Activated CD8-positive, alpha-beta T cell treated with anti-CD3 and anti-CD28 coated beads for 36 hours (primary cell): ENCODE results near the gene DSN1. TPM values are rescaled to one million over a fixed set of nuclear protein-coding genes. Genes with fewer than 3 reads are reported as not detected.

ENCODE experiments used
- ATAC-seq: fragments of 200-7000 bp; cut with Tn5 transposase; one replicate; pipeline ENCODE4 v1.10.0; 2021; ENCODE audit warnings: mild to moderate bottlenecking, moderate library complexity
- CTCF ChIA-PET: fragments of 350-600 bp; sonication (Branson Sonifier 250); formaldehyde crosslinking; loops from one replicate; lab custom pipeline; 2021; ENCODE audit warnings: antibody characterized with exemption; lab: Charles Lee
- POLR2A ChIA-PET: fragments of 350-600 bp; sonication (Branson Sonifier 250); formaldehyde crosslinking; loops from one replicate; lab custom pipeline; 2021; ENCODE audit warnings: antibody characterized with exemption; lab: Charles Lee
- DNase-seq: peaks from one replicate; pipeline ENCODE4 v3.0.0-alpha.2; 2020
- H3K27ac Mint-ChIP-seq: one replicate; pipeline ENCODE4 v1.8.0; 2021; ENCODE audit warnings: mild to moderate bottlenecking, mixed read lengths
- H3K27me3 Mint-ChIP-seq: one replicate; pipeline ENCODE4 v1.8.0; 2021; ENCODE audit warnings: mixed read lengths
- H3K36me3 Mint-ChIP-seq: one replicate; pipeline ENCODE4 v1.8.0; 2021; ENCODE audit warnings: low read depth, mixed read lengths
- H3K4me1 Mint-ChIP-seq: one replicate; pipeline ENCODE4 v1.8.0; 2021; ENCODE audit warnings: low read depth, mixed read lengths
- H3K4me3 Mint-ChIP-seq: one replicate; pipeline ENCODE4 v1.8.0; 2021; ENCODE audit warnings: mild to moderate bottlenecking, moderate library complexity, mixed read lengths
- H3K9me3 Mint-ChIP-seq: one replicate; pipeline ENCODE4 v1.8.0; 2021; ENCODE audit warnings: mixed read lengths
- intact Hi-C: fragments of 100-400 bp; cut with micrococcal nuclease; formaldehyde crosslinking; loops from one replicate; pipeline ENCODE4 v1.10.0; 2022
- total RNA-seq, 2 experiments: library from RNA; stranded (reverse); gene quantifications; one replicate each; pipeline ENCODE4 v1.2.3, GENCODE V29; 2021
- TF ChIP-seq, protein P1 (sequence below): fragments of 200-600 bp; IDR thresholded peaks from one replicate; pipeline ENCODE4 v1.8.0; 2022; ENCODE audit warnings: antibody characterized with exemption, mild to moderate bottlenecking

DSN1 gene
- total RNA-seq, 2 experiments from 2014 or later: 21.6 to 23.9 TPM

DNA sequence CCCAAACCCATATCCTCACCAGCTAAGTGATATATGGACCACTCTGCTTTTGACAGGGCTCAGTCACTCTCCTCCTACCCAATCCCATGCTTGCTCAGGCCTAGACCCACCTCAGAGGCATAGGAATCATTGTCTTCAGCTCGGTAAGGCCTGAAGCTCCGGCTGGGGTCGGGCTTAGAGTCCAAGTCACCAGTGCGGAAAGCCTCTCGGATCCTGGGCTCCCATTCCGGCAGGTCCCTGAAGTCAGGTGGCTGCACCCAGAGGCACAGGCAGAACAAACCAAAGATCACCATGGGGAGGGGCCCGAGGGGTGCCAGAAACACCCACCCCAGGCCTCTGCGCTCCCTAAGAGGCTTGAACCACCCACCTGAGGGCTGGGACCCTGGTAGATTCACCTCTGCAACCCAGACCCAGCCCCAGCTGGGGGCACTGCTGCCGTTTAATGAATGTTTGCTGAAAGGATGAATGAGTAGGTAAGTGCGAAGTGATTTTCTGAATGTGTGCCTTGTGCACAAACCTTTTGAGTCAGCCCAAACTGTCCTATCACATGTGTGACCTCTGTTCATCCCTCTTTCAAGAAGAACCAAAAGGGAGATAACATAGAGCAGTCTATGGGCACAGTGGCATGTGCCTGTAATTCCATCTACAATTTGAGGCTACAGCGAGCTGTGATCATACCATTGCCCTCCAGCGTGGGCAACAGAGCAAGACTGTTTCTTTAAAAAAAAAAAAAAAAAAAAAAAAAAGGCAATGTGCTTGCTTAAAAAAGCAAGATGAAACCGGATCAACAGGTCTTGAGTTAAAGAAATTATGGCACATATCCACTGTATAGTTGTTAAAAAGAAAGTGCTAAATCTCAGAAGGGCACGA, 39.3 kb upstream of the DSN1 start:
- no peaks in the 10 kb centered on the region for H3K9me3 Mint-ChIP-seq
- H3K4me1 Mint-ChIP-seq: no peaks in the 10 kb centered on the region
- H3K27ac Mint-ChIP-seq: no peak overlapping the region
- TF ChIP-seq, protein P1, sequence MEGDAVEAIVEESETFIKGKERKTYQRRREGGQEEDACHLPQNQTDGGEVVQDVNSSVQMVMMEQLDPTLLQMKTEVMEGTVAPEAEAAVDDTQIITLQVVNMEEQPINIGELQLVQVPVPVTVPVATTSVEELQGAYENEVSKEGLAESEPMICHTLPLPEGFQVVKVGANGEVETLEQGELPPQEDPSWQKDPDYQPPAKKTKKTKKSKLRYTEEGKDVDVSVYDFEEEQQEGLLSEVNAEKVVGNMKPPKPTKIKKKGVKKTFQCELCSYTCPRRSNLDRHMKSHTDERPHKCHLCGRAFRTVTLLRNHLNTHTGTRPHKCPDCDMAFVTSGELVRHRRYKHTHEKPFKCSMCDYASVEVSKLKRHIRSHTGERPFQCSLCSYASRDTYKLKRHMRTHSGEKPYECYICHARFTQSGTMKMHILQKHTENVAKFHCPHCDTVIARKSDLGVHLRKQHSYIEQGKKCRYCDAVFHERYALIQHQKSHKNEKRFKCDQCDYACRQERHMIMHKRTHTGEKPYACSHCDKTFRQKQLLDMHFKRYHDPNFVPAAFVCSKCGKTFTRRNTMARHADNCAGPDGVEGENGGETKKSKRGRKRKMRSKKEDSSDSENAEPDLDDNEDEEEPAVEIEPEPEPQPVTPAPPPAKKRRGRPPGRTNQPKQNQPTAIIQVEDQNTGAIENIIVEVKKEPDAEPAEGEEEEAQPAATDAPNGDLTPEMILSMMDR: no peak
- H3K36me3 Mint-ChIP-seq: peaks cover 3% of the 10 kb centered on the region
- no peak for DNase-seq
- ATAC-seq: no peak
- intact Hi-C loops: no loop called here
- H3K4me3 Mint-ChIP-seq: no peak overlapping the region
- H3K27me3 Mint-ChIP-seq: no peaks in the 10 kb centered on the region
- POLR2A ChIA-PET: no interaction called here
- CTCF ChIA-PET: no interaction called here

DNA sequence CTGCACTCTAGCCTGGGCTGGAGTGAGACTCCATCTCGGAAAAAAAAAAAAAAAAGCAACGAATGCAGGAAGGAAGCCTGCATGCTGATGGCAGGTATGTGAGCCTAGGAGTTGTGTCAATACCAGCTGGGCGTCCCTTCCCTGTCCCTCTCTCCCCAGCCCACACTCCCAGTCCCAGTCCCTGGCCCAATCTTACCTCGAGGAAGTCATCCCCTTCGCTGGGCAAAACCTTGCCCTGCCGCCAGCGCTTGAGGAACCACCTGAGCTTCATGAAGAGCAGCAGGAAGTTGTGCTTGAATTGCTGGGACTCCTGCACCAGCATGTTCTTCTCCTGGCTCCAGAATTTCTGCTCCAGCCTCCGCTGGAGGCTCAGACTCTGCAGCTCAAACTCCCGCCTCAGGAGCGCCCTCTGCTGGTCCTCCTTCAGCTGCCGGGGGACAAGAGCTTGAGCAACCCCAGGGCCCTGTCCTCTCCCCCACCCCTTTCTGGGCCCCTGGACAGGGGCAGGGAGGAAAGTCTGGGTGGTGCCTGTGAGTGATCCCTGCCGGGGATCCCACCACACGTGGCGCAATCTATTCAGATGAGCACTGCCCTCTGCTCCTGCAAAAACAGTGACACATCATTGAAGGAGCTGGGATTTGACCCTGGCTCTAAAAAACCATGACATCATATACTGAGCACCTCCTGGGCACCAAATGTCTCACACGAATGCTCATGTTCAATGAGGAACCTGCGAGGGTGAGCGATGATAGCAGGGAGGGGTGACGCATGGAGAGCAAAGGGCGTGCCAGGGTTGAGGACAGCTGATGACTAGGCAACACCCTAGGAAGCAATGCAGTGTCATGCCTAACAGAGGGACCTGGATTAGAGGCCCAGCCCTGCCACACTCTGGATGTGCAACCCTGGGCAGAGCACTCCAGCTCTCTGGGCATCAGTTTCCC, 35.0 kb upstream of the DSN1 start:
- Mint-ChIP-seq H3K4me1 (no peaks in the 10 kb centered on the region), H3K27ac (no peak overlapping the region), H3K36me3 (peaks cover 3% of the 10 kb centered on the region), H3K27me3 (no peaks in the 10 kb centered on the region), H3K9me3 (no peaks in the 10 kb centered on the region), H3K4me3 (no peak overlapping the region)
- TF ChIP-seq, protein P1: peak; percentile 97
- CTCF ChIA-PET: interaction anchor here (0.6 to 3.4 kb wide), 67 partner anchors 9 to 571 kb away, joined by 3 to 28 read pairs (median 4); partner anchors contain the start of genes DSN1, NDRG3, RAB5IF and SLA2
- intact Hi-C loops: no loop called here
- peak; percentile 88 for DNase-seq
- POLR2A ChIA-PET: no interaction called here
- ATAC-seq: peak; percentile 77

DNA sequence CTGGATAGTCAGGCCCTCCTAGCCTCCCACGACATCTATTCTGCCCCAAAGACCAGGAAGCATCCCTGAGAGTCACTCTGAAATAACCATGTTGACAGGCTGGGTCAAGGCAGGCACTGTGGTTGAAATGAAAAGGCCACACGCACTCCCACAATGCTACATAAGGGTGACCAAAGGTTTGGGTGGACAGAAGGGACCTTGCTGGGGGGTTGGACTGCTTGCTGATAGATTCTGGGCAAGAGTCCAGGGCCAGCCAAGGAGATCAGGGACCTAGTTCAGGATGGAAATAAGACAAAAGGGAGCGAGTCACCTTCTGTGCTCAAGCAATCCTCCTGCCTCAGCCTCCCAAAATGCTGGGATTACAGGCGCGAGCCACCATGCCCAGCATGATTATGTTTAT, 32.5 kb upstream of the DSN1 start:
- H3K27me3 Mint-ChIP-seq: no peaks in the 10 kb centered on the region
- H3K9me3 Mint-ChIP-seq: no peaks in the 10 kb centered on the region
- ATAC-seq: no peak
- intact Hi-C loops: no loop called here
- H3K4me3 Mint-ChIP-seq: no peak overlapping the region
- TF ChIP-seq, protein P1: no peak
- peaks cover 5% of the 10 kb centered on the region for H3K36me3 Mint-ChIP-seq
- ChIA-PET POLR2A (no interaction called here), CTCF (no interaction called here)
- no peak overlapping the region for H3K27ac Mint-ChIP-seq
- H3K4me1 Mint-ChIP-seq: no peaks in the 10 kb centered on the region
- no peak for DNase-seq

GRCh38 chr20:36805396-36805795, 31.8 kb upstream of the DSN1 start:
- no peak for ATAC-seq
- H3K27ac Mint-ChIP-seq: no peak overlapping the region
- no peak overlapping the region for H3K4me3 Mint-ChIP-seq
- no peaks in the 10 kb centered on the region for H3K9me3 Mint-ChIP-seq
- ChIA-PET POLR2A (interaction anchor here (0.7 to 1.0 kb wide), 2 partner anchors 39 to 57 kb away, joined by 3 read pairs; no protein-coding TSS in a partner anchor), CTCF (no interaction called here)
- no peaks in the 10 kb centered on the region for H3K4me1 Mint-ChIP-seq
- peaks cover 5% of the 10 kb centered on the region for H3K36me3 Mint-ChIP-seq
- DNase-seq: no peak
- intact Hi-C loops: no loop called here
- TF ChIP-seq, protein P1: no peak
- no peaks in the 10 kb centered on the region for H3K27me3 Mint-ChIP-seq
